Heart left ventricle (tissue), 16 donors: ENCODE data around the gene RMDN3. TPM values are rescaled to one million over a fixed set of nuclear protein-coding genes. Genes with fewer than 3 reads are reported as not detected.

Experiments
- ATAC-seq, 4 donors: fragments of 200-7000 bp; cut with Tn5 transposase; one replicate each; pipeline ENCODE4 v1.9.1; 2020 to 2022; ENCODE audit warnings: moderate library complexity in 4 of 4, mild to moderate bottlenecking in 3 of 4, moderate number of reproducible peaks in 1 of 4
- DNase-seq, 5 donors: peaks; one replicate each; pipeline ENCODE4 v3.0.0-alpha.2; 2020
- H3K27ac ChIP-seq, 12 donors: fragments of 200-600 bp; sonication (generic) in 4 of 12; one replicate each; pipeline versions ENCODE4 v1.5.0 to v1.8.0; 2016 to 2022; ENCODE audit warnings: mild to moderate bottlenecking in 2 of 12
- H3K27me3 ChIP-seq, 9 donors: fragments of 200-600 bp; sonication (generic) in 2 of 9; one replicate each; pipeline versions ENCODE4 v1.5.1 to v1.8.0; 2016 to 2022; ENCODE audit warnings: mild to moderate bottlenecking in 3 of 9
- H3K36me3 ChIP-seq, 9 donors: fragments of 200-600 bp; sonication (generic) in 2 of 9; one replicate each; pipeline versions ENCODE4 v1.5.0 to v1.8.0; 2018 to 2022; ENCODE audit warnings: mild to moderate bottlenecking in 2 of 9
- H3K4me1 ChIP-seq, 12 donors: fragments of 200-600 bp; sonication (generic) in 4 of 12; one replicate each; pipeline versions ENCODE4 v1.5.0 to v1.8.0; 2016 to 2022; ENCODE audit warnings: mild to moderate bottlenecking in 3 of 12
- H3K4me3 ChIP-seq, 12 donors: fragments of 200-600 bp; sonication (generic) in 4 of 12; one replicate each; pipeline versions ENCODE4 v1.5.0 to v1.8.0; 2017 to 2022; ENCODE audit warnings: mild to moderate bottlenecking in 9 of 12, moderate library complexity in 4 of 12
- H3K9me3 ChIP-seq, 12 donors: fragments of 200-600 bp; sonication (generic) in 4 of 12; one replicate each; pipeline versions ENCODE4 v1.5.0 to v1.8.0; 2016 to 2022; ENCODE audit warnings: mild to moderate bottlenecking in 1 of 12
- POLR2A ChIP-seq, 2 donors: fragments of 450-650 bp; IDR thresholded peaks; one replicate each; pipeline ENCODE4 v1.6.1; 2017; ENCODE audit warnings: antibody characterized with exemption in 2 of 2, mild to moderate bottlenecking in 2 of 2, moderate library complexity in 2 of 2
- WGBS, 4 donors: extraction: QIAGEN DNeasy Blood & Tissue Kit in 2 of 4; methylation state at CpG; one replicate each; pipeline versions ENCODE4 v1.1.5 to v1.1.7; 2013 to 2018; 5-methylcytosine and 5-hydroxymethylcytosine counted together
- intact Hi-C, 10 donors: fragments of 100-400 bp; cut with DNase I; formaldehyde crosslinking; loops; one replicate each; pipeline versions ENCODE4 v1.11.1 to v1.14.2; 2022
- polyA plus RNA-seq, 2 donors: library from polyadenylated mRNA; stranded (reverse); fragments of 200-250 nt; gene quantifications; one replicate each; pipeline ENCODE4 v1.2.3, GENCODE V29; 2013
- total RNA-seq, 9 donors: library from RNA; depleted of rRNA in 2 of 9; stranded (reverse); fragments of >200 nt in 2 of 9; fragmentation: NEBNext Ultra II Directional in 3 of 9; extraction: Animal tissue kit (Norgen Biotek cat#: 25700) in 3 of 9; gene quantifications; one replicate each; pipeline versions ENCODE4 v1.1.0 to v1.2.4, GENCODE V29; 2016 to 2023
- TF ChIP-seq, protein P1 (sequence below), 12 donors: fragments of 200-600 bp; sonication (generic) in 4 of 12; IDR thresholded peaks; one replicate each; pipeline versions ENCODE4 v1.5.0 to v1.8.0; 2018 to 2022; ENCODE audit warnings: antibody characterized with exemption in 12 of 12, mild to moderate bottlenecking in 5 of 12
- donor health status: ischemic (EF 13 %, LVEDD 7.1; RV severe dilation, severe dysfunction).
- donor health status: healthy with polysubstance abuse.
- donor health status: DM: no; HTN: yes; CAD: no.
- donor health status: DM: no; HTN: no; CAD: no.
- donor health status: ischemic (EF 25% LVEDD 6.9; RV normal size, moderate dysfunction).
- donor health status: ischemic (EF 25% LVEDD 5.7; RV mildly dilated, moderate dysfunction).
- donor health status: healthy.
- donor health status: DM: yes; HTN: yes; CAD: no.
- donor health status: ischemic (EF 35%, LVEDD 5.7; RV mildly dilated, moderate dysfunction).
- donor health status: nonischemic (EF 11% LVEDD 7.7; RV severe dilation, severe dysfunction).
- donor health status: DM: yes; HTN: yes; CAD: no.
- donor health status: PGD.
- donor health status: ischemic (EF 29% LVEDD 5.4; RV normal size, mild dysfunction).
- donor health status: nonischemic (EF 23%, LVEDD 6.1; RV moderate dilation, normal function).

RMDN3 gene
- total and polyA plus RNA-seq, 11 donors: 12.0 to 26.2 (median 18.5) TPM

DNA sequence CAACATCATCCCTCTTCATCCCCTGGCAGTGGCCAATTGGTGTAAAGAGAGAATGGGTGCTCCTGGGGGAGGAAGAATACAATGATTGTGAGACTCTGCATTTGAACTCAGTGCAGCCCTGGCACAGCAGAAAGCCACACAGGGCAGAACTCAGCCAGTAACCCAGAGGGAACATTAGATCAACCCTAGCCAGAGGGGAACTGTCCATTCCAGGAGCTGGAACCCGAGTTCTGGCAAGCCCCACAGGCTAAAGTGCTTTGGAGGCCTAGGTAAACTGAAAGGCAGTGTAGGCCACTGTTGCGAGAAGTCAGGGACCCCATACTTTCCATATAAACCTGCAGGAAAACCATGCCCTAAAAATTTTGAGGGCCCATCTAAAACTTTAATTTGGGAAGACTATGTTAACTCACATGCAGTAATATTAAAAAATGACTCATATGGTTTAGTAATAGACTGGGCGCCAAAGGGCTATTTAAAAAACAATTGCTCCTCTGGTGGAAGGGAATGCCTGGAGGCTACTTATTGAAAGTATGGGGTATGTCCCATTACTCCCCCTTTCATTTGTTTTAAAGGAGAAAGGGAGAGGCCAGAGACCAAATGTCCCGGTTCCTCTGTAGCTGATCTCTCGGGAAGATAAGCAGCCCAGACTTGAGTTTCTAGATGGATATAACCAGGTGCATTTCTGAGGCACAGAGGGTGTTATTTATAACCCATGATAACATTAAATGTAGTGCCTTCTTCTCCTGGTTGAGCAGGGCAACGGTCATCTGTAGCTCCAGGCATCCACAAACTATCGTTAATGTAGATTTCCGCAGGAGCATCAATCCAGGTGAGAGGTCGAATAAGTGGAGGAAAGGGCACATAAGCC is 65.9 kb downstream of the RMDN3 start:
- TF ChIP-seq POLR2A (IDR thresholded peaks at IDR 0.05): no peak
- TF ChIP-seq, protein P1, sequence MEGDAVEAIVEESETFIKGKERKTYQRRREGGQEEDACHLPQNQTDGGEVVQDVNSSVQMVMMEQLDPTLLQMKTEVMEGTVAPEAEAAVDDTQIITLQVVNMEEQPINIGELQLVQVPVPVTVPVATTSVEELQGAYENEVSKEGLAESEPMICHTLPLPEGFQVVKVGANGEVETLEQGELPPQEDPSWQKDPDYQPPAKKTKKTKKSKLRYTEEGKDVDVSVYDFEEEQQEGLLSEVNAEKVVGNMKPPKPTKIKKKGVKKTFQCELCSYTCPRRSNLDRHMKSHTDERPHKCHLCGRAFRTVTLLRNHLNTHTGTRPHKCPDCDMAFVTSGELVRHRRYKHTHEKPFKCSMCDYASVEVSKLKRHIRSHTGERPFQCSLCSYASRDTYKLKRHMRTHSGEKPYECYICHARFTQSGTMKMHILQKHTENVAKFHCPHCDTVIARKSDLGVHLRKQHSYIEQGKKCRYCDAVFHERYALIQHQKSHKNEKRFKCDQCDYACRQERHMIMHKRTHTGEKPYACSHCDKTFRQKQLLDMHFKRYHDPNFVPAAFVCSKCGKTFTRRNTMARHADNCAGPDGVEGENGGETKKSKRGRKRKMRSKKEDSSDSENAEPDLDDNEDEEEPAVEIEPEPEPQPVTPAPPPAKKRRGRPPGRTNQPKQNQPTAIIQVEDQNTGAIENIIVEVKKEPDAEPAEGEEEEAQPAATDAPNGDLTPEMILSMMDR (IDR thresholded peaks at IDR 0.05): no peak
- Histone ChIP-seq H3K27ac (no peak overlapping the region), H3K36me3 (peaks cover 0 to 28% (median 9%) of the 10 kb centered on the region in 9 donors), H3K4me1 (peaks cover 0 to 10% (median 6%) of the 10 kb centered on the region in 12 donors), H3K9me3 (no peaks in the 10 kb centered on the region), H3K27me3 (no peaks in the 10 kb centered on the region), H3K4me3 (no peak overlapping the region)
- WGBS, 4 donors: 78 to 83% (median 80%) methylated on average over 9 of the region's 9 CpGs
- ATAC-seq (no peak), DNase-seq (no peak)
- intact Hi-C loops: no loop called here

Other genes with a start within 250 kb of the RMDN3 start
- 10 to 100 TPM; 13.0 to 38.2 (median 23.6) TPM for gene CCDC32, start 190.2 kb downstream of the RMDN3 start, total RNA-seq
- gene CCDC32, start 190.2 kb downstream of the RMDN3 start, polyA plus RNA-seq: 10 to 100 TPM; 28.2 to 34.8 TPM
- 10 to 100 TPM in 2 of 9 donors, 1 to 10 TPM in 7; 5.8 to 11.0 (median 9.0) TPM for gene RPUSD2, start 186.0 kb downstream of the RMDN3 start, total RNA-seq
- 1 to 10 TPM; 8.5 to 9.0 TPM for gene RPUSD2, start 186.0 kb downstream of the RMDN3 start, polyA plus RNA-seq
- gene KNL1, start 161.0 kb downstream of the RMDN3 start, total RNA-seq: 1 to 10 TPM in 4 of 9 donors, under 1 TPM in 4, not detected in 1; 0.11 to 5.9 (median 1.0) TPM
- under 1 TPM; 0.04 to 0.07 TPM for gene KNL1, start 161.0 kb downstream of the RMDN3 start, polyA plus RNA-seq
- 1 to 10 TPM in 3 of 9 donors, under 1 TPM in 4, not detected in 2; 0.48 to 3.9 (median 0.65) TPM for gene RAD51, start 60.1 kb downstream of the RMDN3 start, total RNA-seq
- under 1 TPM; 0.15 to 0.36 TPM for gene RAD51, start 60.1 kb downstream of the RMDN3 start, polyA plus RNA-seq
- gene GCHFR, start 8.8 kb upstream of the RMDN3 start, total RNA-seq: 10 to 100 TPM in 2 of 9 donors, 1 to 10 TPM in 7; 1.6 to 24.0 (median 6.6) TPM
- gene GCHFR, start 8.8 kb upstream of the RMDN3 start, polyA plus RNA-seq: 10 to 100 TPM in 1 of 2 donors, 1 to 10 TPM in 1; 5.1 to 12.7 TPM
- 1 to 10 TPM in 1 of 9 donors, under 1 TPM in 5, not detected in 3; 0.12 to 1.1 (median 0.18) TPM for gene C15orf62, start 14.7 kb upstream of the RMDN3 start, total RNA-seq
- under 1 TPM; 0.06 to 0.30 TPM for gene C15orf62, start 14.7 kb upstream of the RMDN3 start, polyA plus RNA-seq
- gene ZFYVE19, start 51.8 kb upstream of the RMDN3 start, total RNA-seq: 10 to 100 TPM; 11.9 to 27.1 (median 18.8) TPM
- 10 to 100 TPM; 10.5 to 18.9 TPM for gene ZFYVE19, start 51.8 kb upstream of the RMDN3 start, polyA plus RNA-seq
- 10 to 100 TPM in 8 of 9 donors, 1 to 10 TPM in 1; 7.6 to 19.7 (median 14.7) TPM for gene DNAJC17, start 52.2 kb upstream of the RMDN3 start, total RNA-seq
- gene DNAJC17, start 52.2 kb upstream of the RMDN3 start, polyA plus RNA-seq: 10 to 100 TPM; 29.1 to 29.9 TPM
- gene PPP1R14D, start 73.5 kb upstream of the RMDN3 start, total RNA-seq: not detected
- not detected for gene PPP1R14D, start 73.5 kb upstream of the RMDN3 start, polyA plus RNA-seq
- gene SPINT1, start 88.8 kb upstream of the RMDN3 start, total RNA-seq: 1 to 10 TPM in 3 of 9 donors, under 1 TPM in 5, not detected in 1; 0.20 to 3.4 (median 0.76) TPM
- gene SPINT1, start 88.8 kb upstream of the RMDN3 start, polyA plus RNA-seq: under 1 TPM; 0.11 to 0.39 TPM
- not detected for gene RHOV, start 119.0 kb upstream of the RMDN3 start, total RNA-seq
- not detected for gene RHOV, start 119.0 kb upstream of the RMDN3 start, polyA plus RNA-seq
- gene VPS18, start 139.2 kb upstream of the RMDN3 start, total RNA-seq: 10 to 100 TPM; 18.0 to 29.2 (median 23.1) TPM
- gene VPS18, start 139.2 kb upstream of the RMDN3 start, polyA plus RNA-seq: 10 to 100 TPM; 14.7 to 21.3 TPM
- gene DLL4, start 174.1 kb upstream of the RMDN3 start, total RNA-seq: 10 to 100 TPM in 6 of 9 donors, 1 to 10 TPM in 3; 4.7 to 20.8 (median 13.5) TPM
- gene DLL4, start 174.1 kb upstream of the RMDN3 start, polyA plus RNA-seq: 10 to 100 TPM in 1 of 2 donors, 1 to 10 TPM in 1; 6.8 to 11.1 TPM
- 1 to 10 TPM in 6 of 9 donors, under 1 TPM in 3; 0.72 to 5.3 (median 1.8) TPM for gene CHAC1, start 198.2 kb upstream of the RMDN3 start, total RNA-seq
- 1 to 10 TPM; 2.4 to 6.1 TPM for gene CHAC1, start 198.2 kb upstream of the RMDN3 start, polyA plus RNA-seq